AG09319 (cell line): ENCODE measurements around the gene ARL15.

Experiments used
- DNase-seq: peaks from one replicate; pipeline ENCODE4 v3.0.0-alpha.2; 2010; ENCODE audit warnings: low read depth; ENCODE audit errors: extremely low read depth
- CTCF ChIP-seq: IDR thresholded peaks from 2 replicates; pipeline ENCODE4 v1.5.1; 2011; ENCODE audit warnings: low read depth, mild to moderate bottlenecking, inconsistent platforms, low read length, moderate library complexity

Gene ARL15

GRCh38 chr5:53943938-53944337 is 366.4 kb downstream of the ARL15 start:
- DNase-seq = no peak
- TF ChIP-seq CTCF = no peak

GRCh38 chr5:53942724-53943123 is 367.6 kb downstream of the ARL15 start:
- no peak for DNase-seq
- TF ChIP-seq CTCF = no peak

GRCh38 chr5:53940921-53941320 is 369.5 kb downstream of the ARL15 start:
- no peak for DNase-seq
- no peak for TF ChIP-seq CTCF

- no peak for DNase-seq
- no peak for TF ChIP-seq CTCF
Measured at GRCh38 chr5:53937467-53937866, 372.9 kb downstream of the ARL15 start.

GRCh38 chr5:53936481-53937352 is 373.7 kb downstream of the ARL15 start:
- DNase-seq = no peak
- TF ChIP-seq CTCF = no peak

- no peak for TF ChIP-seq CTCF
- no peak for DNase-seq
Measured at GRCh38 chr5:53934151-53934820, 376.1 kb downstream of the ARL15 start.

- DNase-seq = no peak
- TF ChIP-seq CTCF = no peak
Measured at GRCh38 chr5:53932351-53932750, 378.0 kb downstream of the ARL15 start.
